ENCODE data around the gene CCDC122.

The CCDC122 gene

DNA sequence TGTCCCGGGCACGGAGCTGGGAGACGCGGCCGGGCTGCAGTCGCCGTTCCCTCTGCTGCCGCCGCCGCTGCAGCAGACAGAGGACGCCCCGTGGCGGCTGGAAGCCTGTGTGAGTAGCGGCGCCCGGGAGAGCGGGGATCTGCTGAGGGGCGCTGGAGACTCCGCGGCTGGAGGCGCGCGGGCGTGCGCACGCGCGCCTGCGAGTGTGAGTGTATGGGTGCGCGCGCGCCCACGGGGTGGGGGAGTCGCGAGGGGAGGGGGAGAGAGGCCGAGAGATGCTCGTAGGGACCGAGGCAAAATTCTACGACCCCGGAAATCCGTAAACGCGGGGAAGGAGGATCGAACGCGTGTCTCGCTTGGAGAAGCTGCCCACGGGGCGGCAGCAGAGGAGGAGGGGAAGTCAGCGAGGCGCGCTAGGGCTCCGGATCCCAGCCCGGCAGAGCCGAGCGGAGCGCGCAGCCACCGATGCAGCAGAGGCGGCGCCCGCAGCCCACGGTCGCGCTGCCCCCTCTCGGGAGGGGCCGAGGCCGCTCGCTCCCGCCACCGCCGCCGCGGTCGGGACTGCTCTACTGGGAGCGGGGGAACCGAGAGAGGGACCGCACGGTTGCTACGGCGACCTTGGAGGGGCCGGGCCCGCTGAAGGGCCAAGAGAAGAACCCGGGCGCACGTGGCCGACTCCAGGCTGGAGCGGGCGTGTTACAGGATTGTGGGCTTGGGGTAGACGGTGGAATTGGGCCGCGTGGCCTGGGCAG lies 92.6 kb downstream of the CCDC122 start, which contains the start of gene ENOX1:
TSS of gene ENOX1 (minus strand) at position 207 of the 752 bp plus-strand sequence.
- TF ChIP-seq, protein P1, sequence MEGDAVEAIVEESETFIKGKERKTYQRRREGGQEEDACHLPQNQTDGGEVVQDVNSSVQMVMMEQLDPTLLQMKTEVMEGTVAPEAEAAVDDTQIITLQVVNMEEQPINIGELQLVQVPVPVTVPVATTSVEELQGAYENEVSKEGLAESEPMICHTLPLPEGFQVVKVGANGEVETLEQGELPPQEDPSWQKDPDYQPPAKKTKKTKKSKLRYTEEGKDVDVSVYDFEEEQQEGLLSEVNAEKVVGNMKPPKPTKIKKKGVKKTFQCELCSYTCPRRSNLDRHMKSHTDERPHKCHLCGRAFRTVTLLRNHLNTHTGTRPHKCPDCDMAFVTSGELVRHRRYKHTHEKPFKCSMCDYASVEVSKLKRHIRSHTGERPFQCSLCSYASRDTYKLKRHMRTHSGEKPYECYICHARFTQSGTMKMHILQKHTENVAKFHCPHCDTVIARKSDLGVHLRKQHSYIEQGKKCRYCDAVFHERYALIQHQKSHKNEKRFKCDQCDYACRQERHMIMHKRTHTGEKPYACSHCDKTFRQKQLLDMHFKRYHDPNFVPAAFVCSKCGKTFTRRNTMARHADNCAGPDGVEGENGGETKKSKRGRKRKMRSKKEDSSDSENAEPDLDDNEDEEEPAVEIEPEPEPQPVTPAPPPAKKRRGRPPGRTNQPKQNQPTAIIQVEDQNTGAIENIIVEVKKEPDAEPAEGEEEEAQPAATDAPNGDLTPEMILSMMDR (IDR thresholded peaks at IDR 0.05; ENCODE audit: low read depth, low read length, missing control alignments): peak; percentile 4
- no peak for DNase-seq (ENCODE audit: extremely low read depth, low read depth)
- H3K4me3 ChIP-seq (replicated peaks; ENCODE audit: low read depth, low read length): peak within 1 kb of the TSS; percentile 60

DNA sequence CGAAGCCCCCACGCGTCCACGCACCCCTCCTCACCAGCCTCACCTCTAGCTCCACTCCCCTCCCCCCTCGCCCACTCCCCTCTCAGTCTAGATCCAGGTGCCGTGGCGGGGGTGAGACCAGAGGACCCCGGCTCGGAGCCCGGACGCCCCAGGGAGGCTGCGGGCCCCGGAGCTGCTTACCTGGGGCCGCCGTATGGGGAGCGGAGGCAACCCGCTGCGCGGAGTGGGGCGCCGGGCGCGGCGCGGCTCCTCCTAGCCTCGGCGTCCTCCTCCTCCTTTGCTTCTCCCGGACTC lies 93.1 kb downstream of the CCDC122 start:
- H3K4me3 ChIP-seq (replicated peaks; ENCODE audit: low read depth, low read length): peak overlapping the region; percentile 60
- no peak for DNase-seq (ENCODE audit: extremely low read depth, low read depth)
- TF ChIP-seq, protein P1 (IDR thresholded peaks at IDR 0.05; ENCODE audit: low read depth, low read length, missing control alignments): no peak
